Activated CD8-positive, alpha-beta T cell treated with anti-CD3 and anti-CD28 coated beads for 36 hours (primary cell): ENCODE results near the gene MYLK. TPM values are rescaled to one million over a fixed set of nuclear protein-coding genes. Genes with fewer than 3 reads are reported as not detected.

Experiments
- ATAC-seq: fragments of 200-7000 bp; cut with Tn5 transposase; one replicate; pipeline ENCODE4 v1.10.0; 2021; ENCODE audit warnings: mild to moderate bottlenecking, moderate library complexity
- CTCF ChIA-PET: fragments of 350-600 bp; sonication (Branson Sonifier 250); formaldehyde crosslinking; loops from one replicate; lab custom pipeline; 2021; ENCODE audit warnings: antibody characterized with exemption; lab: Charles Lee
- POLR2A ChIA-PET: fragments of 350-600 bp; sonication (Branson Sonifier 250); formaldehyde crosslinking; loops from one replicate; lab custom pipeline; 2021; ENCODE audit warnings: antibody characterized with exemption; lab: Charles Lee
- DNase-seq: peaks from one replicate; pipeline ENCODE4 v3.0.0-alpha.2; 2020
- H3K27ac Mint-ChIP-seq: one replicate; pipeline ENCODE4 v1.8.0; 2021; ENCODE audit warnings: mild to moderate bottlenecking, mixed read lengths
- H3K27me3 Mint-ChIP-seq: one replicate; pipeline ENCODE4 v1.8.0; 2021; ENCODE audit warnings: mixed read lengths
- H3K36me3 Mint-ChIP-seq: one replicate; pipeline ENCODE4 v1.8.0; 2021; ENCODE audit warnings: low read depth, mixed read lengths
- H3K4me1 Mint-ChIP-seq: one replicate; pipeline ENCODE4 v1.8.0; 2021; ENCODE audit warnings: low read depth, mixed read lengths
- H3K4me3 Mint-ChIP-seq: one replicate; pipeline ENCODE4 v1.8.0; 2021; ENCODE audit warnings: mild to moderate bottlenecking, moderate library complexity, mixed read lengths
- H3K9me3 Mint-ChIP-seq: one replicate; pipeline ENCODE4 v1.8.0; 2021; ENCODE audit warnings: mixed read lengths
- CTCF ChIP-seq: fragments of 200-600 bp; IDR thresholded peaks from one replicate; pipeline ENCODE4 v1.8.0; 2022; ENCODE audit warnings: antibody characterized with exemption, mild to moderate bottlenecking
- intact Hi-C: fragments of 100-400 bp; cut with micrococcal nuclease; formaldehyde crosslinking; loops from one replicate; pipeline ENCODE4 v1.10.0; 2022
- total RNA-seq, 2 experiments: library from RNA; stranded (reverse); gene quantifications; one replicate each; pipeline ENCODE4 v1.2.3, GENCODE V29; 2021

MYLK gene
- total RNA-seq, 2 experiments from 2014 or later: 0.34 TPM; not detected in 1

GRCh38 chr3:123745184-123745855 lies 138.8 kb downstream of the MYLK start:
- Mint-ChIP-seq H3K27ac (no peak overlapping the region), H3K27me3 (peaks cover 10% of the 10 kb centered on the region), H3K36me3 (no peaks in the 10 kb centered on the region), H3K9me3 (no peaks in the 10 kb centered on the region), H3K4me1 (no peaks in the 10 kb centered on the region), H3K4me3 (no peak overlapping the region)
- TF ChIP-seq CTCF: no peak
- intact Hi-C loops: no loop called here
- no peak for DNase-seq
- ChIA-PET CTCF (interaction anchor here (0.7 to 2.0 kb wide), 2 partner anchors 22 to 883 kb away, joined by 3 to 9 read pairs; no protein-coding TSS in a partner anchor), POLR2A (interaction anchor here (0.6 kb wide), 1 partner anchor 15 kb away, joined by 3 read pairs; no protein-coding TSS in a partner anchor)
- no peak for ATAC-seq

GRCh38 chr3:123744064-123744463 lies 140.1 kb downstream of the MYLK start:
- Mint-ChIP-seq H3K4me1 (no peaks in the 10 kb centered on the region), H3K27ac (no peak overlapping the region), H3K27me3 (peaks cover 10% of the 10 kb centered on the region), H3K36me3 (no peaks in the 10 kb centered on the region), H3K4me3 (no peak overlapping the region), H3K9me3 (no peaks in the 10 kb centered on the region)
- DNase-seq: no peak
- no peak for TF ChIP-seq CTCF
- ChIA-PET CTCF (no interaction called here), POLR2A (no interaction called here)
- intact Hi-C loops: no loop called here
- ATAC-seq: no peak

- no peak for TF ChIP-seq CTCF
- ChIA-PET CTCF (interaction anchor here (0.7 to 1.2 kb wide), 2 partner anchors 20 to 477 kb away, joined by 3 read pairs; no protein-coding TSS in a partner anchor), POLR2A (no interaction called here)
- H3K4me1 Mint-ChIP-seq: no peaks in the 10 kb centered on the region
- no peak for ATAC-seq
- no peaks in the 10 kb centered on the region for H3K9me3 Mint-ChIP-seq
- no peak overlapping the region for H3K27ac Mint-ChIP-seq
- no peak overlapping the region for H3K4me3 Mint-ChIP-seq
- H3K36me3 Mint-ChIP-seq: no peaks in the 10 kb centered on the region
- intact Hi-C loops: no loop called here
- peaks cover 10% of the 10 kb centered on the region for H3K27me3 Mint-ChIP-seq
- DNase-seq: no peak
Observed at GRCh38 chr3:123743121-123743520, 141.0 kb downstream of the MYLK start.

- intact Hi-C loops: no loop called here
- DNase-seq (no peak), ATAC-seq (no peak)
- no peak overlapping the region for H3K27ac Mint-ChIP-seq
- no peaks in the 10 kb centered on the region for H3K36me3 Mint-ChIP-seq
- TF ChIP-seq CTCF: no peak
- ChIA-PET POLR2A (no interaction called here), CTCF (interaction anchor here (1.0 to 1.1 kb wide), 3 partner anchors 17 to 99 kb away, joined by 3 to 5 read pairs (median 3); no protein-coding TSS in a partner anchor)
- peaks cover 6% of the 10 kb centered on the region for H3K27me3 Mint-ChIP-seq
- H3K9me3 Mint-ChIP-seq: no peaks in the 10 kb centered on the region
- no peaks in the 10 kb centered on the region for H3K4me1 Mint-ChIP-seq
- H3K4me3 Mint-ChIP-seq: no peak overlapping the region
Observed at GRCh38 chr3:123741041-123741511, 143.1 kb downstream of the MYLK start.

- H3K4me3 Mint-ChIP-seq: no peak overlapping the region
- ChIA-PET CTCF (interaction anchor here (1.0 kb wide), 2 partner anchors 17 to 98 kb away, joined by 3 read pairs; no protein-coding TSS in a partner anchor), POLR2A (no interaction called here)
- TF ChIP-seq CTCF: no peak
- no peaks in the 10 kb centered on the region for H3K9me3 Mint-ChIP-seq
- no peaks in the 10 kb centered on the region for H3K36me3 Mint-ChIP-seq
- intact Hi-C loops: no loop called here
- H3K27ac Mint-ChIP-seq: no peak overlapping the region
- no peaks in the 10 kb centered on the region for H3K4me1 Mint-ChIP-seq
- ATAC-seq (no peak), DNase-seq (no peak)
- peaks cover 4% of the 10 kb centered on the region for H3K27me3 Mint-ChIP-seq
Observed at GRCh38 chr3:123740391-123740822, 143.7 kb downstream of the MYLK start.
